Muscle of back (tissue), 11 donors: ENCODE measurements around the gene MPRIP. TPM values are rescaled to one million over a fixed set of nuclear protein-coding genes. Genes with fewer than 3 reads are reported as not detected.
"Not testable (repeated sequence)": the region's sequence is repeated elsewhere in the genome, so short reads cannot be mapped to it uniquely, and the experiment has no call there.

Source experiments
- DNase-seq, 3 donors: peaks; one replicate each; pipeline versions ENCODE4 v3.0.0 to v3.0.0-alpha.2; 2013
- polyA plus RNA-seq, 10 donors: library from polyadenylated mRNA; unstranded; fragments of 120-200 nt; gene quantifications; one replicate each; pipeline ENCODE4 v1.2.1, GENCODE V29; 2013; ENCODE audit not compliant: insufficient read length in 10 of 10

MPRIP gene
- polyA plus RNA-seq, 10 donors, result 155 to 217 (median 183) TPM

GRCh38 chr17:17182598-17183136 is 140.4 kb downstream of the MPRIP start:
- no peak for DNase-seq

GRCh38 chr17:17183744-17184143 is 141.5 kb downstream of the MPRIP start:
- no peak for DNase-seq

GRCh38 chr17:17184985-17185757 is 142.9 kb downstream of the MPRIP start:
- not testable (repeated sequence) for DNase-seq

GRCh38 chr17:17186051-17186450 is 143.8 kb downstream of the MPRIP start:
- DNase-seq, result no peak

GRCh38 chr17:17186551-17187505 is 144.6 kb downstream of the MPRIP start:
- DNase-seq, result no peak

GRCh38 chr17:17188586-17188985 is 146.3 kb downstream of the MPRIP start:
- DNase-seq, result no peak

GRCh38 chr17:17189559-17189958 is 147.3 kb downstream of the MPRIP start:
- DNase-seq, result no peak

- no peak for DNase-seq
Measured at GRCh38 chr17:17190188-17190587, 147.9 kb downstream of the MPRIP start.

GRCh38 chr17:17191346-17191792 is 149.1 kb downstream of the MPRIP start:
- DNase-seq, result peak in 1 of 3 donors; percentile 53

GRCh38 chr17:17191961-17192381 is 149.7 kb downstream of the MPRIP start:
- no peak for DNase-seq

GRCh38 chr17:17195466-17195865 is 153.2 kb downstream of the MPRIP start:
- not testable (repeated sequence) for DNase-seq

- no peak for DNase-seq
Measured at GRCh38 chr17:17196776-17197175, 154.5 kb downstream of the MPRIP start.

GRCh38 chr17:17198281-17198680 is 156.0 kb downstream of the MPRIP start:
- DNase-seq, result no peak

- no peak for DNase-seq
Measured at GRCh38 chr17:17200311-17200710, 158.1 kb downstream of the MPRIP start.

- DNase-seq, result no peak
Measured at GRCh38 chr17:17200831-17201230, 158.6 kb downstream of the MPRIP start.

GRCh38 chr17:17201271-17201670 is 159.0 kb downstream of the MPRIP start:
- DNase-seq, result no peak

- no peak for DNase-seq
Measured at GRCh38 chr17:17201907-17202306, 159.7 kb downstream of the MPRIP start.

GRCh38 chr17:17203173-17203730 is 161.0 kb downstream of the MPRIP start:
- DNase-seq, result no peak

GRCh38 chr17:17204041-17204591 is 161.9 kb downstream of the MPRIP start:
- no peak for DNase-seq

GRCh38 chr17:17204635-17205231 is 162.5 kb downstream of the MPRIP start:
- DNase-seq, result no peak
